HG02970 (cell line): ENCODE measurements around the gene TRIM29.

Experiments used
- ATAC-seq: cut with Tn5 transposase; IDR thresholded peaks from one replicate; pipeline ENCODE4 v1.9.1; 2021; ENCODE audit warnings: mild to moderate bottlenecking, moderate library complexity, moderate number of reproducible peaks; ENCODE audit not compliant: unreplicated experiment, low FRiP score

TRIM29 gene

DNA sequence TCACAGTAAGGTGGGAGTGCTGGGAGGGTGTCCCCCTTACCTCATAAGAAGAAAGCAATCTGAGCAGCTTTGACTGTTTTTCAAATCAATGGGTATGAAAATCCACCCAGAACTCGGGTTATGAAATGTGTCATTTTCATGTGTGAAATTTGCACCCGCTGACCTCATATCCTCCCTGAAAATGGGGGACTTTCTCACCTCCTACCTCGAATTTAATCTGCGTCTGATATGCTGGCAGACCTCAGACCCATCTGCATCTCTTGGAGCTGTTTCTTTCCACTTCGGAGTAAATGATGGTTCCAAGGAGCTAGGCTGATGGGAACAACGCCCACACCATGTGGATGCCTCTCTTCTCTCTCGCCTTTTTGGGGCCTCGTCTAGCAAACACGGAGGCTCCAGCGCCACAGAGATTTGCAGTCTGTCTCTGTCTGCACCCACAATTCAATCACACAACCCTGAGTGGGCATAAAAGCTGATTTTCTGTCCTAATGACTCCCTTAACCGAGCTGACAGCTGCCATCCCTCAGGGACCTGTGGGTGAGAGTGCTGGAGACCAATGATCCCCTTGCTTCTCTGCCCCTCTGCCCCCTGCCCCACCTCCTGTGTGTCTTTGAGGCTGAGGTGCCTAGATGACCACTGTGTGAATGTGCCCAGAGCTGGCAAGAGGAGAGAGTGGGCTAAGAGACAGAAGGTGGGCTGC lies 71.0 kb downstream of the TRIM29 start:
- no peak for ATAC-seq

DNA sequence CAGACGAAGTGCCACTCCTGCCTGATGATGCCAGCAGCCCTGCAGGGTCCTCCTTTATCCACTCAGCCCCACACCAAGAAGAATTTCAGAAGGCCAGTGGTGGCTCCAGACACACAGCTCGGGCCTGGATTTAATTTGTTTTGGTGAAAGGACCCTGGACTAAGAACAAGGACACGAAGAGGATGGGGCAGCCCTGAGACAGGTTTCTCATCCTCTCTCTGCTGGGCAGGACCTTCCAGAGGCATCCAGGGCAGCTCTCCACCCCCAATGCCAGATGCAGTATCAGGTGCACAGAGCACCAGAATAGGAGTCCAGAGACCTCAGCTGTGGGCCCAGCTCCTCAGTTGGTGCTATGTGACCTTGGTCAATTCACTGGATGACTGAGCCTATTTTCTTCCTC lies 72.0 kb downstream of the TRIM29 start:
- ATAC-seq: no peak

GRCh38 chr11:120065176-120065575 lies 72.7 kb downstream of the TRIM29 start:
- ATAC-seq: no peak

- no peak for ATAC-seq
Observed at GRCh38 chr11:120064341-120064740, 73.6 kb downstream of the TRIM29 start.

DNA sequence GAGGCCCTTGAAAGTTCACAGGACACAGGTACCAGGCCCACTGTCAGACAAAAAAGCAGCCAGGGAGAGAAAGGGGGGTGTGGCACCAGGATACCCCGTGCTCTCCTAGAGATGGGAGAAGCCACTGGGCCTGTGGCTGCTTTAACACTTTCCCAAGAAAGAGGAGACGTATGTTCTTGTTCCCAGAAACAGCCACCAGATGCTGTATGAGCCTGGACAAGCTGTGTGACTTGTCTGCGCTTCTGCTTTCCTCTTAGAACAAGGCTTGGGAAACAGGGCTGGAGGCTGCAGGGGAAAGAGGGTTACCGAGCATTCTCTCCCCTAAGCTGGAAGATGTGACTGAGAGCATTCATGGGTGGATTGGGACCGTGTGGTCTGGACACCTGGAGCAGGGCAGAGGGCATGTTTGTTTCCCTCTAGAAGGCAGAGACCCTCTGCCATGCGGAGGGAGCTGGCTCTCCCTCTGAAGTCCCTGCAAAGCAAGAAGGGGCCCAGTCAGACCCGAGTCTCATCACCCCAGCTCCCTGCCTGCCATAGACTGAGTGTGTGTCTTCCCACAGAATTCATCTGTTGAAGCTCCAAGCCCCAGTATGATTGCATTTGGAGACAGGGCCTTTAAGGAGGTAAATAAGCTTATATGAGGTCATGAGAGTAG lies 74.1 kb downstream of the TRIM29 start:
- ATAC-seq: no peak

- no peak for ATAC-seq
Observed at GRCh38 chr11:120062561-120062930, 75.4 kb downstream of the TRIM29 start.

- no peak for ATAC-seq
Observed at GRCh38 chr11:120061761-120062560, 76.0 kb downstream of the TRIM29 start.
